Superior temporal gyrus (tissue), 1 donor: ENCODE results near the gene RNASE8.

Experiments
- DNase-seq: peaks from one replicate; pipeline ENCODE4 v3.0.0-alpha.2; 2016; ENCODE audit errors: extremely low spot score

RNASE8 gene

GRCh38 chr14:21105095-21105494, 47.5 kb downstream of the RNASE8 start:
- DNase-seq = no peak

- DNase-seq = no peak
Measured at GRCh38 chr14:21106176-21106497, 48.5 kb downstream of the RNASE8 start.

GRCh38 chr14:21106498-21107282, 49.1 kb downstream of the RNASE8 start:
- peak; percentile 90 for DNase-seq

GRCh38 chr14:21107283-21107800, 49.7 kb downstream of the RNASE8 start:
- no peak for DNase-seq
